Measurements from ENCODE around the gene ACBD6.

DNA sequence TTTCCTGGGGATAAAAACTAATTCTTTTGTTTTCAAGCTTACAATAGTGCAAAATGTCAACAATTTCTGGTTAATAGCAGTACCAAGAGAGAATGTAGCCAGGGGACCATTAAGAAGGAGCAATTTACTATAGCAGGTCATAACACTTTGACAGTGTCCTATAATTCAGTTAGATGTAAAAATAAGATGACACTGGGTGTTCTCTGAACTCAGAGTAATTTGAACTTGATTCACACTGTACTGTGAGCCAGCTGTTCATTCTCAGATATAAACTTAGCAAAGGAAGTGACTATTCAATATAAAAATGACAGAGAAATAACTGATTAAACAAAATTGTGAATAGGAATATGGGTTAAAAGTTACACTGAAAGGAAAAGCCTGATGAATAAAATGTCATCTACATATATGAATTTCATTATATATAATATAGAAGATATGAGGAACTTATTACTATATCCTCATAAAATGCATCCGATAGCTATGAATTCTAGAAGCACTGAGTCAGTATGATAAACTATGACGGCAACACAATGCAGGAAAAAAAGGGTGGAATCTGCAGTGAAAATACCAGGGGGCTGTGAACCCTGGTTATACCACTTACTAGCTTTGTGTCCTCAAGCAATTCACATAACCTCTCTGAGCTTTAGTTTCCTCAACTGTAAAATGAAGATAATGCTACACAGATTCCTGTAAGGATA, 135.9 kb downstream of the ACBD6 start:
- TF ChIP-seq YY1 (IDR thresholded peaks at IDR 0.05) (no peak), EGR1 (IDR thresholded peaks at IDR 0.05; ENCODE audit: low read depth in 2 of 2) (no peak)

All from liver (tissue), 2 donors.